T-helper 22 cell (primary cell): Measurements from ENCODE around the gene MYEF2.

Experiments
- DNase-seq: peaks from one replicate; pipeline ENCODE4 v3.0.0-alpha.2; 2020; ENCODE audit warnings: low read depth

The MYEF2 gene

DNA sequence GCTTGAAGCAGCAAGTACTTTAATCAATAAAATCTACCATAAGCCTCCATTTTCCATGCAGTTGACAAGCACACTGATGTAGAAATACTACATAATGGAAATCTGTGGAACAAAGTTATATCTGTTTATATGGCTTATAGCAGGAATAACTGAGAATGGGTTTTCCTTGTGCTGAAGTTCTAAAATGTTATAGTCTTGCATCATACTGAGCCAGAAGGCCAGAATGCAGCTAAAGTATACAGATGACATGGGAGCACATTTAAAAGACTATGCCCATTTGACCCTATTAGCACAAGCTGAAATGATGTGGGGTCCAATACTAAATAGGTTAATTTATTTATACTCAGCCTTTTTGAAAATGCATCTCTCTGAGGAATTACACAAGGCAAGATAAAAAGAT, 32.2 kb downstream of the MYEF2 start:
- no peak for DNase-seq

GRCh38 chr15:48144889-48145288, 33.2 kb downstream of the MYEF2 start:
- no peak for DNase-seq

- no peak for DNase-seq
These were observed 34.2 kb downstream of the MYEF2 start for GRCh38 chr15:48143856-48144255.

- DNase-seq, result no peak
These were observed 45.2 kb downstream of the MYEF2 start for GRCh38 chr15:48132874-48133273.

DNA sequence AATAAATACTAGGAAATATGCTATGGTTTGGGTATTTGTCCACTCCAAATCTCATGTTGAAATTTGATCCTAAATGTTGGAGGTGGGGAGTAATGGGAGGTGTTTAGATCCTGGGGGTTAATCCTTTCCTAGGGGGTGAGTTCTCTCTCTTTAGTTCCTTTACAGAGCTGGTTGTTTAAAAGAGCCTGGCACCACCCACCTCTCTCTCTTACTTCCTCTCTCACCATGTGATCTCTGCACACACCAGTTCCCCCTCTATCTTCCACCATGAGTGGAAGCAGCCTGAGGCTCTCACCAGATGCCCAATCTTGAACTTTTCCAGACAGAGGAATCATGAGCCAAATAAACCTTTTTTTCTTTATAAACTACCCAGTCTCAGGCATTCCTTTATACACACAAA, 46.8 kb downstream of the MYEF2 start:
- DNase-seq, result no peak

DNA sequence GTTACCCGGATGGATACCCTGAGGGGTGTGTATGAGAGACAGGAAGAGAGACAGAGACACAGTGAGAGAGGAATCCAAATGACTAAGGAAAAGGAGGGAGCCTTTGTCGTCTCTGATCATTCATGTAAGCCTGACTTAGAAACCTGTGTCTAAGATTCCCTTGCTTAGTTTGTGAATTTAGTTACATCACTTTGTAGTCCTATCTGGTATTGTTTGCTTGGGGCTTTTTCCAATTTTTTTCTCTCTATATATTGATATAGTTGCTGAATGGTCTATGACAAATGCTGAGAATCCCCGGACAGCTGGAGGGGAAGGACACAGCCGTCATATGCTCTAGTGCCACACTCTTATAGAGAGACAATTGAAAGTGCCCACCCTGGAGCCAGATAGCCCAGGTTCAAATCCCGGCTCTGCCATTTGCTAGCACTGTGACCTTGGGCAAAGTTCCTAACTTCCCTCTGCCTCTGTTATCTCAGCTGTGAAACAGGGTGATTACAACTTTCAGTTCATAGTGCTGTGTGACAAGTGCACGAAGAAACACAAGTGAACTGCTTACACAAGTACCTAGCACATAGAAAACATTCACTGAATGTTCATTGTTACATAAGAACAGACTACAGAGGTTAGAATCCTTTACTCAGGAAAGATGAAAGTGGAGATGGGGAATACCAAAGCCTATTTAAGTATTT, 51.3 kb downstream of the MYEF2 start:
- DNase-seq, result no peak

DNA sequence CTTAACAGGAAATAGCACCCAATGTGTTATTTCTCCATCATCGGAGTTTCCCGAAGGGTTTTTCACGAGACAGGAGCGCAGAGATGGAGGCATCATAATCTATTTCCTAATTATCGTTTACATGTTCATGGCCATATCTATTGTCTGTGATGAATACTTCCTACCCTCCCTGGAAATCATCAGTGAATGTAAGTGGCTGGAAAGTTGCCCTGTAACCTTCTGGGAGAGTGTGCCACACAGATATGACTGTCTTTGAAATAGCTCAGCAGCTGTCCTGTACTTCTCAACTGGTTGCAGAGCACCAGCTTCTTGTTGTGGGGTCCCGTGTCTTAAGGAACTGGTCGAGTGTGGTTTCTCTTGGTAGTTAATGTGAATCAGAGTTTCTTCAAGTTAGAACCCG, 56.2 kb downstream of the MYEF2 start:
- no peak for DNase-seq

DNA sequence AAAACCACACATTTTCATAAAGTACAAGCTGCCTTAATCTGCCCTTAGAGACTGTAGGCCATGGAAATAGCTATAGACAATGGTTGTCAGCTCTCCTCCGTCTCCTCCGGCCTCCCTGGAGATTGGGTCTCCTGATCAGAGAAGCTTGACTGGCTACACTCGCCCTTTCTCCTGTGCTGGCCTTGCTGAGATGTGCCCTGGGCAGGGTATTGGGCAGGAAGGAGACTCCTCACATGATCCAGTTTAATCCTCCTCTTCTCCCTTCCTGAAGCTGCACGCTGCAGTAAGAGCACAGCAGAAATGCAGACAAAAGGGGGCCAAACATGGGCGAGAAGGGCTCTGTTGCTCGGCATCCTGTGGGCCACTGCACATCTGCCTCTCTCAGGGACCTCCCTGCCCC, 57.4 kb downstream of the MYEF2 start, which contains the start of gene SLC24A5:
SLC24A5 (plus strand) TSS at position 246 of the 400 bp plus-strand sequence; CDS start at position 301, 55 bp downstream.
- DNase-seq, result no peak

GRCh38 chr15:48119277-48119676, 58.8 kb downstream of the MYEF2 start:
- no peak for DNase-seq

GRCh38 chr15:48112242-48112641, 65.9 kb downstream of the MYEF2 start:
- no peak for DNase-seq

- no peak for DNase-seq
These were observed 68.1 kb downstream of the MYEF2 start for GRCh38 chr15:48109856-48110531.

DNA sequence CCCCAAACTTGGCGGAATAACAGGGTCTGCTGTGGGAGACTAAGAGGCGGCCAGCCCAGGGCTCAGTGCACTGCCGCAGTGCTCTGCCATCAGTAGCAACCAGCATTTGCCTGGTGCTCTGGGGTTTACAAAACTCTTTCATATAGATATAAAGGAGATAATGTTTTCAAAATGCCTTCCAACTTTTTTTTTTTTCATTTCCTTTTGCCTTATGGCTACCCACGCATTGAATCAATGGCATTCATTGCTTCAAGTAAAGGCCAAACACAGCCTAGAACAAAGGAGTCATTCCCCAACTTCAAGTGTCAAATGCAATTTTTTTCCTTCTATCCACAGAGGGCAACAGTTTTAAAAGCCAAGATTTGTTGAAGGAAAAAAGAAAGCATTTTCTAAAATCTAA, 68.9 kb downstream of the MYEF2 start:
- no peak for DNase-seq

GRCh38 chr15:48105936-48106335, 72.2 kb downstream of the MYEF2 start:
- no peak for DNase-seq

GRCh38 chr15:48103647-48104046, 74.4 kb downstream of the MYEF2 start:
- no peak for DNase-seq

GRCh38 chr15:48102167-48102566, 75.9 kb downstream of the MYEF2 start:
- no peak for DNase-seq

- no peak for DNase-seq
These were observed 76.6 kb downstream of the MYEF2 start for GRCh38 chr15:48101376-48101961.

DNA sequence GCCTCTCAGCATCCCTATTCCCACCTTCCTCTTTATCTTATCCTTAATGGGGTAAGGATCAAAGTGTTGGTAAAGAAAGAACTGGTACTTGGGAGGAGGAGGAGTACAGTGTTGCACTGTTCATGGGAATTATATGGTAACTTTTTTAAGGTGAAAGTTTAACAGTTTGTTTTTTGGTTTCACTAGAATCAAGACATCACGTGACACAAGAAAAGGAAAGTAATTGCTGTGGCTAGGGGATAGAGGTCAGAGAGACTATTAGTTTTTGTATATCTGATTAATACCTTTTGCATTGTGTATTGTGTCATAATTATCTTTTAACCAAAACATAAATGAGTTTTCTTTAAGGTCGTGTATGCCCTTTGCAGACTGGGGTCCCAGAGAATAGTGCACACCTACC, 80.8 kb downstream of the MYEF2 start:
- DNase-seq, result no peak

DNA sequence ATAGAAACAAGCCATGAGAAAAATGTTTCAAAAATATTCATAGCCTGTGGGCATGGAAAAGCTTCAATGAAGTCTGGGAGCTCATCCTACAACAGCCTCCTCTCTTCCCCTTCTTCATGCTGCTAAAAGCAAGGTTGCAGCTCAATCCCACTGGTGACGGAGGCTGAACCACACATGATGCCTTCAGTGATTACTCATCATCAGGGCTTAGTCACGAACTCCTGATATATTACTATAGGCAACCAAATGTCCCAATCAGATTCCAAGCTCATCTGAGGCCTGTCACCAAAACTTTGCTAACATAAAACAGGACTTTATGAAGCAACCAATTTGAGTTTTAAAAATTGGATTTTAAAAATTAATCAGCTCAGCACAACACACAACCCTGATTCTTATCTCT, 81.3 kb downstream of the MYEF2 start:
- no peak for DNase-seq

DNA sequence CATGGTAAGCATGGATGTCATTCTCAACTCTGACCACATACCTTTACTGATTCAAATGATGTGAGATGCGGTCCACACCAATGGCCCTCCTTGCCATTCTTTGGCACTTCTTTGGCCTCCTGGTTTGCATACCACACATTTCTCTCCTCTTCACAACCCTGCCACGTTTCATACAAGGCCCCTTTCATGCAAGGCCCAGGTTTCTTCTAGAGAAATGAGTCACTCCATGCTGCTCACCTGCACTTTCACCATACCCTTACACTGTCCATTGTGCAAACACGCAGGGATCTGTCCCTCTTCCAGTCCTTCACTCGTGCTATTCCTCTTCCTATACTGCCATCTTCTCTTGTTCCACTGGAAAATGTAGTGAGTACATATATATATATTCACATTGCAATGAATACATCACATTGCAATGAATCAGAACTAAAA, 81.7 kb downstream of the MYEF2 start:
- no peak for DNase-seq

DNA sequence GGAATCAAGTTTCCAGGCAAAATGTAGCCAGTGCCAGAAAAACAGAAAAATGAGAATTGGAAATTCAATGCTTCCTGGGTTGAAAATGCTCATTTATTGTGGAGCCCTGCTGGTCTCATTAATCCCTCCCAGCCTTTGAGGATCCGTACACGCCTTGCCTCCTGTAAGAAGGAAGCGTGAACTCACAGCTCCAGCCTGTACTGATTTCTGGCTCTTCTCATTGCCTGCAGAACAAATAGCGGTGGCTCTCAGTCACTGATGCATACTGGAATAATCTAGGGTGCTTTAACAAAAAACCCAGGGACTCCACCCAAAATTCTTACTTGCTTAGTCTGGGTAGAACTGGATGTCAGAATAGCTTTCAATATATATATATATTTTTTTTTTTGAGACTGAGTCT, 86.6 kb downstream of the MYEF2 start:
- no peak for DNase-seq

DNA sequence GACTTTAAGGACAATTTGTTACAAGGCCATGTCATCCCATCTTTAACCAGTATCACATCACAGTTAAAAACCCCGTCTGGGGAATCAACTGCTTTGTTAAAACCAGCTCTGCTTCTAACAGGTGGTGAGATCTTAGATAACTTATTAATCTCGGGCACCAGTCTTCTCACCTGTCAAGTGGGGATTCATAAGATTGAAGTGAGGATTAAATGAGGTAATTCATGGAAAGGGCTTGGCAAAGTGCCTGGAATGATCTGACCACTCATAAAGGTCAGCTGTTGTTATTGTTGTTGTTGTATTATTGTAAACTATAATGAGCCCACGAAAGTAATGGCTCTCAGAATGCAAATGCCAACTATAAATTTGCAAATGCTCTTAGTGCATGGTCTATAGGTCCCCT, 87.4 kb downstream of the MYEF2 start:
- no peak for DNase-seq

GRCh38 chr15:48090115-48090514, 88.0 kb downstream of the MYEF2 start:
- DNase-seq, result no peak

DNA sequence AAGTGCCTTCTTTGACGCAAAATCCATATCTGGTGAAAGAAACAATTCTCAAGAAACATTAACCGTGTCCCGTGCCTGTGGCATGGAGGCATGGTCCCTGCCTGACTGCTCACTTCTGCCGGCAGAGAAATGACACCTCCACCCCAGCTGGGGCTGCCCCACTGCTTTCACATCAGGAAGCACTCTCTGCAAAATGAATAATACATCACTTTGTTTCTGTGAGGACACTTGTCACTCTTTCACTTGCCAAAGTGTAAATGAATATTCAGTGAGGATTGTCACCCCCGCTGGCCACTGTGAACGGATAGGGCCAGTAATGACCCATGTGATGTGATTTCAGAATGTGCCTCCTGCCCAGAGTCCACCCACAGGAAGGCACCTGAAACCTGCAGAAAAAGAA, 88.4 kb downstream of the MYEF2 start:
- DNase-seq, result no peak
